ENCODE data around the gene LEKR1.
"Not testable (repeated sequence)": the region's sequence is repeated elsewhere in the genome, so short reads cannot be mapped to it uniquely, and the experiment has no call there.

The LEKR1 gene

DNA sequence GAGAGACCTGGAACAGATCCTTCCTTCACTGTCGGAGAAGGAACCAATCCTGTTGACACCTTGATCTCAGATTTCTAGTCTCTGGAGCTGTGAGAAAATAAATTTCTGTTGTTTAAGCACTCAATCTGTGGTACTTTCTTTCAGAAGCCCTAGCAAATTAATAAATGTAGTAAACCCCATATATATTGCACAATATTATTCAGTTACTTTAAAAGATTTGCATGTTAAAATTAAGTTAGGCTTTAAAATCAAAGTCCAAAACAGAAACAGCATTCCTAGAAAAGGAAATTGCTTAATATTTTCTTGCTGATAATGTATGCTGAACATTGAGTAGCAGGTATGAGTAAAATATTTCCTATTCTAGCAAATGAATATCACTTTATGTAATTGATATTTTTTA lies 113.2 kb downstream of the LEKR1 start:
- Histone ChIP-seq H3K36me3 (ENCODE audit: control insufficient read depth, insufficient read depth, low read length) (no peaks in the 10 kb centered on the region), H3K9me3 (ENCODE audit: control insufficient read depth, low read length) (no peaks in the 10 kb centered on the region), H3K4me1 (ENCODE audit: control insufficient read depth, insufficient read depth, low read length, poor library complexity, severe bottlenecking) (no peaks in the 10 kb centered on the region), H3K27ac (ENCODE audit: low read depth, low read length, severe bottlenecking) (no peak overlapping the region), H3K4me3 (ENCODE audit: extremely low read depth, insufficient read depth, low read length, poor library complexity, severe bottlenecking) (no peak overlapping the region)
- 100% methylated on average over 1 of the region's 1 CpG; no CpG with 5 or more reads in 1 of the 2 experiments for WGBS, 2 experiments (ENCODE audit: insufficient coverage in 2 of 2)

DNA sequence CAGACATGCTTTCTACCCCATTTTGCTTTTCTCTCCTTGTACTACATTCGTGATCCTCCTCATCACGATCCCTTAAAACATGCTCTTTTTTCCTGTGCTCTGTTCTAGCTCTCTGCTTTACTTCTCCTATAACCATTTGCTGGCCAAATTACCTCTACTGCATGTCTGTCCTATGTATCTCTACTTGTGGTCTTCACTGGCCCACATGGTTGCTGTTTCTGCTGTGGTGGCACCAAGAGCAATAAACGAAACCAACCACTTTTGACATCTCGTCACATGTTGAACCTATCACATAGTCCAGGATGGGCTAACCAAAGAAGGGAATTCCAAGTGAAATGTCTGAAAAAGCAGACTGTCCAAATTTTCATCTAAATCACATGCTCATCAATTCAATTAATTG lies 115.2 kb downstream of the LEKR1 start:
- no peaks in the 10 kb centered on the region for H3K4me1 ChIP-seq (ENCODE audit: control insufficient read depth, insufficient read depth, low read length, poor library complexity, severe bottlenecking)
- no peaks in the 10 kb centered on the region for H3K9me3 ChIP-seq (ENCODE audit: control insufficient read depth, low read length)
- H3K27ac ChIP-seq (ENCODE audit: low read depth, low read length, severe bottlenecking), result no peak overlapping the region
- H3K36me3 ChIP-seq (ENCODE audit: control insufficient read depth, insufficient read depth, low read length), result no peaks in the 10 kb centered on the region
- no peak overlapping the region for H3K4me3 ChIP-seq (ENCODE audit: extremely low read depth, insufficient read depth, low read length, poor library complexity, severe bottlenecking)
- WGBS, 2 experiments (ENCODE audit: insufficient coverage in 2 of 2), result 85 to 98% methylated on average over 3 to 4 of the region's 4 CpGs

DNA sequence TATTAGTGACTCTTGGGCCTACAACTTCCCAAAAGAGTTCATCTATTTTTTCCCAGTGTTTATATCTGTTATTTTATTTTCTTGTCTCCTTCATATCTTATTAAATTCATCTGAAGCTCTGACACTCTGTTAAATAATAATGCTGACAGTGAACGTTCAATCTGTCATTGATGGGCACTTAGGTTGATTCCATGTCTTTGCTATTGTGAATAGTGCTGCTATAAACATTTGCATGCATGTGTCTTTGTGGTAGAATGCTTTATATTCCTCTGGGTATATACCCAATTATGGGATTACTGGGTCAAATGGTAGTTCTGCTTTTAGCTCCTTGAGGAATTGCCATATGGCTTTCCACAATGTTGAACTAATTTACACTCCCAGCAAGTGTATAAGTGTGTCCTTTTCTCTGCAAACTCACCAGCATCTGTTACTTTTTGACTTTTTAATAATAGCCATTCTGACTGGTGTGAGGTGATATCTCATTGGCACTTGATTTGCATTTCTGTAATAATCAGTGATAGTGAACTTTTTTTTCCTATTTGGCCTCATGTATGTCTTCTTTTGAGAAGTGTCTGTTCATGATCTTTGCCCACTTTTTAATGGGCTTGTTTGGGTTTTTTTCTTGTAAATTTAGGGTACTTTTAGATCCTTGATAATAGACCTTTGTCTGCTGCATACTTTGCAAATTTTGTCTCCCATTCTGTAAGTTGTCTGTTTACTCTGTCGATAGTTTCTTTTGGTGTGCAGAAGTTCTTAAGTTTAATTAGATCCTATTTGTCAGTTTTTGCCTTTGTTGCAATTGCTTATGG lies 122.5 kb downstream of the LEKR1 start:
- no peaks in the 10 kb centered on the region for H3K4me1 ChIP-seq (ENCODE audit: control insufficient read depth, insufficient read depth, low read length, poor library complexity, severe bottlenecking)
- H3K4me3 ChIP-seq (ENCODE audit: extremely low read depth, insufficient read depth, low read length, poor library complexity, severe bottlenecking), result no peak overlapping the region
- 83% methylated on average over 1 of the region's 2 CpGs; no CpG with 5 or more reads in 1 of the 2 experiments for WGBS, 2 experiments (ENCODE audit: insufficient coverage in 2 of 2)
- no peaks in the 10 kb centered on the region for H3K9me3 ChIP-seq (ENCODE audit: control insufficient read depth, low read length)
- no peaks in the 10 kb centered on the region for H3K36me3 ChIP-seq (ENCODE audit: control insufficient read depth, insufficient read depth, low read length)
- H3K27ac ChIP-seq (ENCODE audit: low read depth, low read length, severe bottlenecking), result no peak overlapping the region

DNA sequence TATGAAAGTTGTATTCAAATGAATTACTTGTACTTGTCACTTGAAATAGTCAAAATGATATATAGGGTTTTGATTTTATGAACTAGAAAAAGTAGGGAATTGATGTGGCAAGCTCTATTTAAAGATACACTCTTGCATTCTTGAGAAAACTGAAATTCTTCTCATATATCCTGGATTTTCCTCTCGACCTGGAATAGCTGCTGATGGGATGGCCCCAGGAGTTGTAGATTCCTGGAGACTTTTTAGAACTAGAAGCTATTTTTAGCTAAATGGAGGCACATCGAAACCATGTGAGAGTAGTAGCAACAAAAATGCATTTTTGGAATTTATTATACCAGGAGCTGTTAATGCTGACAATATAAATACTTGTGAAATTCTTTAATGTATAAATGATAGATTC lies 125.9 kb downstream of the LEKR1 start:
- no peak overlapping the region for H3K27ac ChIP-seq (ENCODE audit: low read depth, low read length, severe bottlenecking)
- WGBS, 2 experiments (ENCODE audit: insufficient coverage in 2 of 2), result 80% methylated on average over 1 of the region's 2 CpGs; no CpG with 5 or more reads in 1 of the 2 experiments
- H3K4me1 ChIP-seq (ENCODE audit: control insufficient read depth, insufficient read depth, low read length, poor library complexity, severe bottlenecking), result no peaks in the 10 kb centered on the region
- H3K9me3 ChIP-seq (ENCODE audit: control insufficient read depth, low read length), result no peaks in the 10 kb centered on the region
- no peaks in the 10 kb centered on the region for H3K36me3 ChIP-seq (ENCODE audit: control insufficient read depth, insufficient read depth, low read length)
- no peak overlapping the region for H3K4me3 ChIP-seq (ENCODE audit: extremely low read depth, insufficient read depth, low read length, poor library complexity, severe bottlenecking)

DNA sequence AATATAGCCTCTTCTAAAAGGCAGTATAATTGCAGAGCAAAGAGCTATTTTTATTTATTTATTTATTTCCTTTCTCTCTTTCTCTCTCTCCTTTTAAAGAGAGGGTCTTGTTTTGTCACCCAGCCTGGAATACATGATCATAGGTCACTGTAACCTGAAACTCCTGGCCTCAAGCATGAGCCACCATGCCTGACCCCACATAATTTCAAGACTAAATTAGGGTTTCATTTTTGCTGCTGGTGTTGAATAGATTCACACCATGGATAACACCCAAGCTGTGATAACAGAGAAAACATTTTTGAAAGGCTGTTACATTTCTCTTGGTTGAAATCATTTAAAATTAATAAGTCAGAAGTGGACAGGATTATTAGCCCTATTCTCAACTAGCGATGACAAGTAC lies 131.6 kb downstream of the LEKR1 start:
- Histone ChIP-seq H3K9me3 (ENCODE audit: control insufficient read depth, low read length) (no peaks in the 10 kb centered on the region), H3K4me3 (ENCODE audit: extremely low read depth, insufficient read depth, low read length, poor library complexity, severe bottlenecking) (no peak overlapping the region), H3K27ac (ENCODE audit: low read depth, low read length, severe bottlenecking) (no peak overlapping the region), H3K4me1 (ENCODE audit: control insufficient read depth, insufficient read depth, low read length, poor library complexity, severe bottlenecking) (no peaks in the 10 kb centered on the region), H3K36me3 (ENCODE audit: control insufficient read depth, insufficient read depth, low read length) (no peaks in the 10 kb centered on the region)
- WGBS, 2 experiments (ENCODE audit: insufficient coverage in 2 of 2), result 100% methylated on average over 1 of the region's 1 CpG; no CpG with 5 or more reads in 1 of the 2 experiments

DNA sequence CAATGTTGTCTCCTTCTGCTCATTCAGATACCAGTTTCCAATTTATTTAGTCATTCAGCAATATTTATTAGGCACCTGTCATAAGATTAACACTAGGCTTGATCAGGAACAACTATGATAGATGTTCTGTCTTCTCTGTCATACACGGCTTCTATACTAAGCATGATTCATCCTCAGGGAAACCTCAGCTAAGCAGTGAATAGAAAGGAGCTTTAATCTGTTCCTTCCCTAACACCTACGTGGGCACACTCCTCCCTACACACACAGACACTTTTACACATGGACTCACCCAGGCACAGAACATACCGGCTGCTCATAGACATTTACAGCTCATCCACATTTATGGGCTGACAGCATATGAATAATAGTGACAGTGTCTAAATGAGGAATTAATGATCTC lies 136.9 kb downstream of the LEKR1 start:
- Histone ChIP-seq H3K36me3 (ENCODE audit: control insufficient read depth, insufficient read depth, low read length) (no peaks in the 10 kb centered on the region), H3K9me3 (ENCODE audit: control insufficient read depth, low read length) (no peaks in the 10 kb centered on the region), H3K27ac (ENCODE audit: low read depth, low read length, severe bottlenecking) (no peak overlapping the region), H3K4me3 (ENCODE audit: extremely low read depth, insufficient read depth, low read length, poor library complexity, severe bottlenecking) (no peak overlapping the region), H3K4me1 (ENCODE audit: control insufficient read depth, insufficient read depth, low read length, poor library complexity, severe bottlenecking) (no peaks in the 10 kb centered on the region)
- 63 to 72% methylated on average over 2 of the region's 3 CpGs for WGBS, 2 experiments (ENCODE audit: insufficient coverage in 2 of 2)

DNA sequence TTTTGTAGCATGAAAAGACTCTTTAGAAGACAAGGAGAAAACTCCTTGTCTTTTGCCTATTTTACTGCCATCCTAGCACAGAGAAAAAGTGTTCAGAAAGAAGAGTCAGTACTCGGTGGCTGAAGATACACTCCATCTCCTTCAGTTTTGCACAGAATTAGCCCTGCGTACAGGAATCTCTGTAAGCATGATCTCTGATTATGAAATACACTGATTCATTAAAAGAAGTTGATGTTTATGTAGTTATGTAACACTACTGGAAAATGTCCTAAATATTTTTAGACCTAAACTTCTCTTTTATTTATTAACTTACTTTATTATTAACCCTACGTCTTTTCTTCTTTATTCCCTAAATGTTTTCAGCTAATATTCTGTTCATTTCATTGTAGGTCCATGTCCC lies 138.4 kb downstream of the LEKR1 start:
- no peak overlapping the region for H3K4me3 ChIP-seq (ENCODE audit: extremely low read depth, insufficient read depth, low read length, poor library complexity, severe bottlenecking)
- H3K9me3 ChIP-seq (ENCODE audit: control insufficient read depth, low read length), result no peaks in the 10 kb centered on the region
- no peak overlapping the region for H3K27ac ChIP-seq (ENCODE audit: low read depth, low read length, severe bottlenecking)
- H3K4me1 ChIP-seq (ENCODE audit: control insufficient read depth, insufficient read depth, low read length, poor library complexity, severe bottlenecking), result no peaks in the 10 kb centered on the region
- 67 to 92% methylated on average over 1 to 2 of the region's 3 CpGs for WGBS, 2 experiments (ENCODE audit: insufficient coverage in 2 of 2)
- H3K36me3 ChIP-seq (ENCODE audit: control insufficient read depth, insufficient read depth, low read length), result no peaks in the 10 kb centered on the region

DNA sequence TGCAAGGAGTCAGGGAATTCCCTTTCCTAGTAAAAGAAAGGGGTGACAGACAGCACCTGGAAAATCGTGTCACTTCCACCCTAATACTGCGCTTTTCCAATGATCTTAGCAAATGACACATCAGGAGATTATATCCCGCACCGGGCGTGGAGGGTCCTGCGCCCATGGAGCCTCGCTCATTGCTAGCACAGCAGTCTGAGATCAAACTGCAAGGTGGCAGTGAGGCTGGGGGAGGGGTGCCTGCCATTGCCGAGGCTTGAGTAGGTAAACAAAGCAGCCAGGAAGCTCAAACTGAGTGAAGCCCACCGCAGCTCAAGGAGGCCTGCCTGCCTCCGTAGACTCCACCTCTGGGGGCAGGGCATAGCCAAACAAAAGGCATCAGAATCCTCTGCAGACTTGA lies 140.2 kb downstream of the LEKR1 start:
- H3K9me3 ChIP-seq (ENCODE audit: control insufficient read depth, low read length); H3K27ac ChIP-seq (ENCODE audit: low read depth, low read length, severe bottlenecking); H3K4me1 ChIP-seq (ENCODE audit: control insufficient read depth, insufficient read depth, low read length, poor library complexity, severe bottlenecking); H3K4me3 ChIP-seq (ENCODE audit: extremely low read depth, insufficient read depth, low read length, poor library complexity, severe bottlenecking); H3K36me3 ChIP-seq (ENCODE audit: control insufficient read depth, insufficient read depth, low read length): not testable (repeated sequence)
- 94 to 96% methylated on average over 8 to 9 of the region's 10 CpGs for WGBS, 2 experiments (ENCODE audit: insufficient coverage in 2 of 2)

DNA sequence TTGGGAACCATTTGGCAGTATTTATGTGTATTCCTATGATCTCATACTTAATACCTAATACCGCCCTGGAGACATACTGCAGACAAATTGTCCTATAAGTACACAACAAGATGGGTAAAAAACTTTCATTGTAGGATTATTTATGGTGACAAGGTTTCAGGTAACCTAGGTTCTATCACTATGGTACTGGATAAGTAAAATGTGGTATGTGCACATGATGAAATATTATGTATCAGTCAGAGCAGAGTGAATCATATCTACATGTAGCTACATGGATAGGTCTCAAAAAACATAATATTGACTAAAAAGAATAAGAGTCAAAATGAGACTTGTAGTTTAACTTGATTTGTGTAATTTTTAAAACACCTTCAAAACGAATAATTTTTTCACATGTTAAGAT lies 147.8 kb downstream of the LEKR1 start:
- no CpG with 5 or more reads among the region's 2 CpGs for WGBS, 2 experiments (ENCODE audit: insufficient coverage in 2 of 2)
- H3K27ac ChIP-seq (ENCODE audit: low read depth, low read length, severe bottlenecking), result no peak overlapping the region
- no peaks in the 10 kb centered on the region for H3K36me3 ChIP-seq (ENCODE audit: control insufficient read depth, insufficient read depth, low read length)
- no peak overlapping the region for H3K4me3 ChIP-seq (ENCODE audit: extremely low read depth, insufficient read depth, low read length, poor library complexity, severe bottlenecking)
- H3K4me1 ChIP-seq (ENCODE audit: control insufficient read depth, insufficient read depth, low read length, poor library complexity, severe bottlenecking), result no peaks in the 10 kb centered on the region
- H3K9me3 ChIP-seq (ENCODE audit: control insufficient read depth, low read length), result no peaks in the 10 kb centered on the region

DNA sequence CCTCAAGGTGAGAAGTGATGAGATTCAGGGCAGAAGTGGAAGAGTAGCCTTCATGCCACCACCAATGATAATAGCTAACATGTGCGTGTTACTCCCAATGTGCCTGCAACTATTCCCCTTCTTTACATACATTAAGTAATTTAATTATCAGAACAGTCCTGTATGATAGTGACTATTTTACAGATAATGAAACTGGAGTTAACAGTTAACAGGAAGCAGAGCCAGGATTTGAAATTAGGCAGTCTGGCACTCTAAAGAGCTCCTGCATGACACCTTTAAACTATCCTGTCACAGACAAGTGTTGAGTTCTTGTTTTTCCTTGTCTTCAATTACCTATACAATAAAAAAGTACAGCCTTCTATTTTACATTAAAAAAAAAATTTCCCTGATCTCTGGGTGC lies 148.8 kb downstream of the LEKR1 start:
- no CpG with 5 or more reads among the region's 1 CpG for WGBS, 2 experiments (ENCODE audit: insufficient coverage in 2 of 2)
- no peaks in the 10 kb centered on the region for H3K4me1 ChIP-seq (ENCODE audit: control insufficient read depth, insufficient read depth, low read length, poor library complexity, severe bottlenecking)
- no peak overlapping the region for H3K4me3 ChIP-seq (ENCODE audit: extremely low read depth, insufficient read depth, low read length, poor library complexity, severe bottlenecking)
- no peaks in the 10 kb centered on the region for H3K9me3 ChIP-seq (ENCODE audit: control insufficient read depth, low read length)
- no peaks in the 10 kb centered on the region for H3K36me3 ChIP-seq (ENCODE audit: control insufficient read depth, insufficient read depth, low read length)
- no peak overlapping the region for H3K27ac ChIP-seq (ENCODE audit: low read depth, low read length, severe bottlenecking)

DNA sequence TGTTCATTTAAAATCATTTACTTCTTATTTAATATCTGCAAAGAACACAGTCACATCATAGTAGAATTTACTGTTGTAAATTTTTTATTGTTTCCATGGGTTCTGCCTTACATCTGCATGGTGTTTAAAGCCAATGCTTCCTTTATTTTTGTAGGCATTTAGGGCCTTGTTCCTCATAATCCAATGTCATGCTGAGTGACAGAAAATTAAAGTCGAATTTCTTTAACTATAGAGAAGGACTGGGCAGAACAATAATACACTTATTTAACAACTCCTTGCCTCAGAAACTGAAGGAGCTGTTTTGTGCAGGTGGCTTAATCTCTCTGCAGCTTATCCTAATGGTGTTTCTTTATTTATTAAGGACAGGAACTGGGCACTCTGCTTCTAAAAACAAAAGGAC lies 149.6 kb downstream of the LEKR1 start:
- WGBS, 2 experiments (ENCODE audit: insufficient coverage in 2 of 2), result no CpG with 5 or more reads among the region's 1 CpG
- no peaks in the 10 kb centered on the region for H3K4me1 ChIP-seq (ENCODE audit: control insufficient read depth, insufficient read depth, low read length, poor library complexity, severe bottlenecking)
- no peaks in the 10 kb centered on the region for H3K36me3 ChIP-seq (ENCODE audit: control insufficient read depth, insufficient read depth, low read length)
- no peak overlapping the region for H3K4me3 ChIP-seq (ENCODE audit: extremely low read depth, insufficient read depth, low read length, poor library complexity, severe bottlenecking)
- no peak overlapping the region for H3K27ac ChIP-seq (ENCODE audit: low read depth, low read length, severe bottlenecking)
- no peaks in the 10 kb centered on the region for H3K9me3 ChIP-seq (ENCODE audit: control insufficient read depth, low read length)

All from mesodermal cell (in vitro differentiated cells).